DND-41 (cell line): Measurements from ENCODE around the gene NAPB.

Experiments used
- EZH2 ChIP-seq: IDR thresholded peaks from 3 replicates; pipeline ENCODE4 v1.6.1; 2012; ENCODE audit warnings: borderline replicate concordance, low read depth, mild to moderate bottlenecking, moderate library complexity, low read length, inconsistent platforms; ENCODE audit not compliant: severe bottlenecking
- TF ChIP-seq, protein P1 (sequence below): IDR thresholded peaks from 2 replicates; pipeline ENCODE4 v1.5.1; 2012; ENCODE audit warnings: borderline replicate concordance, low read length, moderate library complexity, mild to moderate bottlenecking; ENCODE audit not compliant: poor library complexity, severe bottlenecking; ENCODE audit errors: extremely low read depth

DNA sequence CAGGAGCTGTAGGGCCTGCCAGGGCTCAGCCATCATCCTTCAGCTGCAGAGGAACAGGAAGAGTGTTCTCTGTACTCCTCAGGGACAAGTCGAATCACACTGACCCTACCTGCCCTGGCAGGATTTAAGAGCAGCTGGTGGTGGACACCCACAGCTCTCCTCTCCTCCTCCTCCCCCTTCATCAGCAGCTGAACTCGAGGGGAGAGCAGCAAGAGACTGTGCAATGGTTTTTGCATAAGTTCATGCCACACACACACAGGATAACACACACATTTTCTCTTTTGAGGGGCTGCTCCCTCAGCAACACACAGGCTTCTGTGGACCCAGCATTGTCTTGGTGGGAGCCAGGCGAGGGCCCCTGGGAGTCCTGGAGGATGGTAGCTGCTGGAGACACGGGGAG lies 31.5 kb upstream of the NAPB start, which contains the start of gene CST11:
- TF ChIP-seq, protein P1, sequence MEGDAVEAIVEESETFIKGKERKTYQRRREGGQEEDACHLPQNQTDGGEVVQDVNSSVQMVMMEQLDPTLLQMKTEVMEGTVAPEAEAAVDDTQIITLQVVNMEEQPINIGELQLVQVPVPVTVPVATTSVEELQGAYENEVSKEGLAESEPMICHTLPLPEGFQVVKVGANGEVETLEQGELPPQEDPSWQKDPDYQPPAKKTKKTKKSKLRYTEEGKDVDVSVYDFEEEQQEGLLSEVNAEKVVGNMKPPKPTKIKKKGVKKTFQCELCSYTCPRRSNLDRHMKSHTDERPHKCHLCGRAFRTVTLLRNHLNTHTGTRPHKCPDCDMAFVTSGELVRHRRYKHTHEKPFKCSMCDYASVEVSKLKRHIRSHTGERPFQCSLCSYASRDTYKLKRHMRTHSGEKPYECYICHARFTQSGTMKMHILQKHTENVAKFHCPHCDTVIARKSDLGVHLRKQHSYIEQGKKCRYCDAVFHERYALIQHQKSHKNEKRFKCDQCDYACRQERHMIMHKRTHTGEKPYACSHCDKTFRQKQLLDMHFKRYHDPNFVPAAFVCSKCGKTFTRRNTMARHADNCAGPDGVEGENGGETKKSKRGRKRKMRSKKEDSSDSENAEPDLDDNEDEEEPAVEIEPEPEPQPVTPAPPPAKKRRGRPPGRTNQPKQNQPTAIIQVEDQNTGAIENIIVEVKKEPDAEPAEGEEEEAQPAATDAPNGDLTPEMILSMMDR = no peak
- TF ChIP-seq EZH2 = no peak
